ENCODE measurements around the gene KCNC4.
A peak's percentile ranks its signal among the peaks of the same experiment; 100 is the strongest.

Gene KCNC4

GRCh38 chr1:110209715-110210603 lies at the start of gene KCNC4:
TSS of gene KCNC4 (plus strand) at chr1:110210314. CDS start at chr1:110211500, 1,186 bp downstream.
- H3K27ac ChIP-seq (ENCODE audit: poor library complexity, severe bottlenecking) = no peak within 1 kb of the TSS

GRCh38 chr1:110160538-110161100 lies 49.5 kb upstream of the KCNC4 start:
- no peak for ATAC-seq (ENCODE audit: low read depth)
- no peak overlapping the region for H3K27ac ChIP-seq (ENCODE audit: poor library complexity, severe bottlenecking)
- no peaks in the 10 kb centered on the region for H3K9me3 ChIP-seq (ENCODE audit: severe bottlenecking)
- DNase-seq (ENCODE audit: low spot score) = no peak
- no peak overlapping the region for H3K4me3 ChIP-seq (ENCODE audit: severe bottlenecking)
- no peak for TF ChIP-seq CTCF (IDR thresholded peaks at IDR 0.05; ENCODE audit: poor library complexity, severe bottlenecking)
- no peaks in the 10 kb centered on the region for H3K36me3 ChIP-seq (ENCODE audit: low read depth)
- H3K4me1 ChIP-seq (ENCODE audit: insufficient read depth, poor library complexity, severe bottlenecking) = no peaks in the 10 kb centered on the region
- H3K27me3 ChIP-seq (ENCODE audit: insufficient read depth, poor library complexity, severe bottlenecking) = no peaks in the 10 kb centered on the region

More at GRCh38 chr1:110209715-110210603, at the start of gene KCNC4:
- H3K4me1 ChIP-seq (ENCODE audit: insufficient read depth, poor library complexity, severe bottlenecking) = no peaks in the 10 kb centered on the region
- DNase-seq (ENCODE audit: low spot score) (no peak), ATAC-seq (ENCODE audit: low read depth) (peak; percentile 77)
- H3K4me3 ChIP-seq (ENCODE audit: severe bottlenecking) = peak within 1 kb of the TSS; percentile 83
- TF ChIP-seq CTCF (IDR thresholded peaks at IDR 0.05; ENCODE audit: poor library complexity, severe bottlenecking) = no peak
- H3K36me3 ChIP-seq (ENCODE audit: low read depth) = no peaks in the 10 kb centered on the region
- H3K9me3 ChIP-seq (ENCODE audit: severe bottlenecking) = no peaks in the 10 kb centered on the region
- peaks cover 10% of the 10 kb centered on the region for H3K27me3 ChIP-seq (ENCODE audit: insufficient read depth, poor library complexity, severe bottlenecking)

- DNase-seq (ENCODE audit: low spot score) = no peak
- ATAC-seq (ENCODE audit: low read depth) = no peak
- no peaks in the 10 kb centered on the region for H3K9me3 ChIP-seq (ENCODE audit: severe bottlenecking)
- no peak overlapping the region for H3K27ac ChIP-seq (ENCODE audit: poor library complexity, severe bottlenecking)
- no peaks in the 10 kb centered on the region for H3K36me3 ChIP-seq (ENCODE audit: low read depth)
- H3K4me1 ChIP-seq (ENCODE audit: insufficient read depth, poor library complexity, severe bottlenecking) = no peaks in the 10 kb centered on the region
- no peak for TF ChIP-seq CTCF (IDR thresholded peaks at IDR 0.05; ENCODE audit: poor library complexity, severe bottlenecking)
- no peak overlapping the region for H3K4me3 ChIP-seq (ENCODE audit: severe bottlenecking)
- no peaks in the 10 kb centered on the region for H3K27me3 ChIP-seq (ENCODE audit: insufficient read depth, poor library complexity, severe bottlenecking)
Observed at GRCh38 chr1:110161165-110161564, 48.9 kb upstream of the KCNC4 start.

- H3K9me3 ChIP-seq (ENCODE audit: severe bottlenecking) = no peaks in the 10 kb centered on the region
- no peaks in the 10 kb centered on the region for H3K4me1 ChIP-seq (ENCODE audit: insufficient read depth, poor library complexity, severe bottlenecking)
- H3K27ac ChIP-seq (ENCODE audit: poor library complexity, severe bottlenecking) = no peak overlapping the region
- H3K36me3 ChIP-seq (ENCODE audit: low read depth) = no peaks in the 10 kb centered on the region
- TF ChIP-seq CTCF (IDR thresholded peaks at IDR 0.05; ENCODE audit: poor library complexity, severe bottlenecking) = no peak
- no peak for ATAC-seq (ENCODE audit: low read depth)
- DNase-seq (ENCODE audit: low spot score) = no peak
- no peak overlapping the region for H3K4me3 ChIP-seq (ENCODE audit: severe bottlenecking)
- no peaks in the 10 kb centered on the region for H3K27me3 ChIP-seq (ENCODE audit: insufficient read depth, poor library complexity, severe bottlenecking)
Observed at GRCh38 chr1:110161849-110162248, 48.3 kb upstream of the KCNC4 start.

DNA sequence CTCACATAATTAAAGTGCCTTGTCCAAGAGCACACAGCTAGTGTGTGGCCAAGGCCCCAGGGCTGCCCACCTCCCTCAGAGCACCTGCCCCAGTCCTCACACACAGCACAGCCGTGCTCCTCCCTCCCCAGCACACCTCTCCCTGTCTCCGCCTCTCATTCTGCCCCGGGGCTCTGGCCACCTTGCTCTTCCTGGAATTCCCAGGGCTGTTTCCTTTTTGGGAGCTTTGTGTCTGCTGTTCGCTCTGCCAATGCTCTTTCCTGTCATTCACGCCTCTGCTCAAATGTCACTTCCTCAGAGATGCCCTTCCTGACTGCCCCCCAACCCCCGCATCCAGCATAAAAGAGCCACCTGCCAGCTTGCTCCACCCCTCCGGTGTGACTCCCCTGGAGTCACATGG lies 46.5 kb upstream of the KCNC4 start:
- no peaks in the 10 kb centered on the region for H3K9me3 ChIP-seq (ENCODE audit: severe bottlenecking)
- ATAC-seq (ENCODE audit: low read depth) = no peak
- no peaks in the 10 kb centered on the region for H3K36me3 ChIP-seq (ENCODE audit: low read depth)
- no peak overlapping the region for H3K27ac ChIP-seq (ENCODE audit: poor library complexity, severe bottlenecking)
- no peaks in the 10 kb centered on the region for H3K4me1 ChIP-seq (ENCODE audit: insufficient read depth, poor library complexity, severe bottlenecking)
- TF ChIP-seq CTCF (IDR thresholded peaks at IDR 0.05; ENCODE audit: poor library complexity, severe bottlenecking) = no peak
- H3K4me3 ChIP-seq (ENCODE audit: severe bottlenecking) = no peak overlapping the region
- DNase-seq (ENCODE audit: low spot score) = no peak
- no peaks in the 10 kb centered on the region for H3K27me3 ChIP-seq (ENCODE audit: insufficient read depth, poor library complexity, severe bottlenecking)
